ENCODE data around the gene FMO3. TPM values are rescaled to one million over a fixed set of nuclear protein-coding genes. Genes with fewer than 3 reads are reported as not detected.

Gene FMO3
- total RNA-seq, 1 experiment from 2014 or later: not detected

DNA sequence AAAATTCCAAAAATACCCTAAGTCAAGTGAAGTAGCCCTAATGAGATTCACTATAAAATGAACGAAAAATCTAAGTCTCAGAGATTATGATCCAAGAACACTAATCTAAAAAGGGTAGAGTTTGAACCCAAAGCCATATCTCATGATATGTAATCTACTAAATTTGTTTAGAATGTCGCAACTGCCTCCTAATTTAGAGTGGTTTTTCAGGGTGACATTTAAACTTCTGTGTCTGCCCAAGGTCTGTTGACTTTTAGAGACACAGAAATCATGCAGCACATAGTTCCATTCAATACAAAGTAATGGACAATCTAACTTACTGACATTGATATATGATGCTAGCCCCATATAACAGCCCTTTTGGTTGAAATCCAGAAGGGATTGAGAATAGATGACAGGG lies 28.9 kb downstream of the FMO3 start:
- no peaks in the 10 kb centered on the region for H3K27me3 ChIP-seq (ENCODE audit: insufficient read depth, low read depth)
- H3K4me3 ChIP-seq: no peak overlapping the region
- no peak overlapping the region for H2AFZ ChIP-seq
- H3F3A ChIP-seq (ENCODE audit: insufficient read depth, low read depth): no peaks in the 10 kb centered on the region
- POLR2A ChIA-PET (ENCODE audit: unreplicated experiment): no interaction called here
- no peaks in the 10 kb centered on the region for H3K4me1 ChIP-seq (replicated peaks; ENCODE audit: insufficient read depth)
- no peak for DNase-seq
- intact Hi-C loops (cut with micrococcal nuclease; ENCODE audit: unreplicated experiment): no loop called here
- H3K4me2 ChIP-seq: no peak overlapping the region
- H3K9me3 ChIP-seq (ENCODE audit: insufficient read depth, low read depth): no peaks in the 10 kb centered on the region
- no peaks in the 10 kb centered on the region for H3K79me2 ChIP-seq (ENCODE audit: low read depth)
- H3K9me2 ChIP-seq (ENCODE audit: insufficient read depth): no peaks in the 10 kb centered on the region
- no peaks in the 10 kb centered on the region for H4K20me1 ChIP-seq (ENCODE audit: insufficient read depth)
- CTCF ChIA-PET: no interaction called here
- H3K27ac ChIP-seq: no peak overlapping the region
- no peaks in the 10 kb centered on the region for H3K36me3 ChIP-seq (ENCODE audit: low read depth)
- TF ChIP-seq, protein P1, sequence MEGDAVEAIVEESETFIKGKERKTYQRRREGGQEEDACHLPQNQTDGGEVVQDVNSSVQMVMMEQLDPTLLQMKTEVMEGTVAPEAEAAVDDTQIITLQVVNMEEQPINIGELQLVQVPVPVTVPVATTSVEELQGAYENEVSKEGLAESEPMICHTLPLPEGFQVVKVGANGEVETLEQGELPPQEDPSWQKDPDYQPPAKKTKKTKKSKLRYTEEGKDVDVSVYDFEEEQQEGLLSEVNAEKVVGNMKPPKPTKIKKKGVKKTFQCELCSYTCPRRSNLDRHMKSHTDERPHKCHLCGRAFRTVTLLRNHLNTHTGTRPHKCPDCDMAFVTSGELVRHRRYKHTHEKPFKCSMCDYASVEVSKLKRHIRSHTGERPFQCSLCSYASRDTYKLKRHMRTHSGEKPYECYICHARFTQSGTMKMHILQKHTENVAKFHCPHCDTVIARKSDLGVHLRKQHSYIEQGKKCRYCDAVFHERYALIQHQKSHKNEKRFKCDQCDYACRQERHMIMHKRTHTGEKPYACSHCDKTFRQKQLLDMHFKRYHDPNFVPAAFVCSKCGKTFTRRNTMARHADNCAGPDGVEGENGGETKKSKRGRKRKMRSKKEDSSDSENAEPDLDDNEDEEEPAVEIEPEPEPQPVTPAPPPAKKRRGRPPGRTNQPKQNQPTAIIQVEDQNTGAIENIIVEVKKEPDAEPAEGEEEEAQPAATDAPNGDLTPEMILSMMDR (conservative IDR thresholded peaks at IDR 0.05): no peak
- TF ChIP-seq EZH2 (IDR thresholded peaks at IDR 0.05; ENCODE audit: low read depth): no peak
- no TSS peak for BruUV-seq (replicated peaks)

DNA sequence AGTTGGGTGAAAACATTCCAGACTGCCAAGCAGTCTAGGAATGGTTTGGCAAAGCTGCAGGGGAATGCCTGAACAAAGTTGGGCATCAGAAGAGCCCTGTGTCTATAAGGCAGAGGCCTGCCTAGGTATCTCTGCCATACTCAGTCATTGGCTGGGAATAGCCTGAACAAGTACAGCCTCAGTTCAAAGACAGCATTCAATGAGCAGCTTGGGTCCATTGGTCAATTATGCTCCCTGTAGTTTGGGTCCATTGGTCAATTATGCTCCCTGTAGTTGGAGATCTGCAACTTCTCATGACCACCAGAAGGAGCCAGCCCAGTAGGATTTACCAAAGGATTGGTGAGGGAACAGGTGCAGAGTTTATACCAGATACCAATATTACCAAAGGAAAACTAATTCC lies 31.6 kb downstream of the FMO3 start:
- H3K4me3 ChIP-seq: no peak overlapping the region
- no peaks in the 10 kb centered on the region for H4K20me1 ChIP-seq (ENCODE audit: insufficient read depth)
- H3K79me2 ChIP-seq (ENCODE audit: low read depth): no peaks in the 10 kb centered on the region
- H3K27ac ChIP-seq: no peak overlapping the region
- POLR2A ChIA-PET (ENCODE audit: unreplicated experiment): no interaction called here
- no peaks in the 10 kb centered on the region for H3K27me3 ChIP-seq (ENCODE audit: insufficient read depth, low read depth)
- H3K9me3 ChIP-seq (ENCODE audit: insufficient read depth, low read depth): no peaks in the 10 kb centered on the region
- no TSS peak for BruUV-seq (replicated peaks)
- H3K4me1 ChIP-seq (replicated peaks; ENCODE audit: insufficient read depth): no peaks in the 10 kb centered on the region
- no peak for DNase-seq
- H3F3A ChIP-seq (ENCODE audit: insufficient read depth, low read depth): no peaks in the 10 kb centered on the region
- no peak overlapping the region for H2AFZ ChIP-seq
- H3K36me3 ChIP-seq (ENCODE audit: low read depth): no peaks in the 10 kb centered on the region
- H3K4me2 ChIP-seq: no peak overlapping the region
- CTCF ChIA-PET: no interaction called here
- no peak for TF ChIP-seq EZH2 (IDR thresholded peaks at IDR 0.05; ENCODE audit: low read depth)
- TF ChIP-seq, protein P1 (conservative IDR thresholded peaks at IDR 0.05): no peak
- H3K9me2 ChIP-seq (ENCODE audit: insufficient read depth): no peaks in the 10 kb centered on the region
- intact Hi-C loops (cut with micrococcal nuclease; ENCODE audit: unreplicated experiment): no loop called here

DNA sequence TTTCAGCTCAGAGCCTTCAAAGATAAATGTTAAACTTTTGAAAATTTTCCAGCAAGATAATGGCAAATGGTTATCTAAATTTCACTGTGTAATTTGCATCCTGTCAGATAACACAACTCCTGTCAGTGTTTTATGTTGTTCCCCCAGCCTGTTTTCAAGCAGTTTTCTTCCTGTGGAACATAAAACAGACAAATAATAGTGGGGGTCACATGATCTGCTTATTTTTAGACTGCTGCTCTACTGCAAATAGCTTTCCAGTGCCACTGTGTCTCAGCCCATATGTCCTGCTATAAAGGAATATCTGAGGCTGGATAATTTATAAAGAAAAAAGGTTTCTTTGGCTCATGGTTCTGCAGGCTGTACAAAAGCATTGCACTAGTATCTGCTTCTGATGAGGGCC lies 32.2 kb downstream of the FMO3 start:
- no peaks in the 10 kb centered on the region for H3K9me3 ChIP-seq (ENCODE audit: insufficient read depth, low read depth)
- no peak overlapping the region for H2AFZ ChIP-seq
- intact Hi-C loops (cut with micrococcal nuclease; ENCODE audit: unreplicated experiment): no loop called here
- TF ChIP-seq, protein P1 (conservative IDR thresholded peaks at IDR 0.05): no peak
- no peak for TF ChIP-seq EZH2 (IDR thresholded peaks at IDR 0.05; ENCODE audit: low read depth)
- ChIA-PET CTCF (no interaction called here), POLR2A (ENCODE audit: unreplicated experiment) (no interaction called here)
- H3K4me3 ChIP-seq: no peak overlapping the region
- H3K4me1 ChIP-seq (replicated peaks; ENCODE audit: insufficient read depth): no peaks in the 10 kb centered on the region
- no peak overlapping the region for H3K4me2 ChIP-seq
- H3K36me3 ChIP-seq (ENCODE audit: low read depth): no peaks in the 10 kb centered on the region
- H3K27me3 ChIP-seq (ENCODE audit: insufficient read depth, low read depth): no peaks in the 10 kb centered on the region
- no peak for DNase-seq
- H3F3A ChIP-seq (ENCODE audit: insufficient read depth, low read depth): no peaks in the 10 kb centered on the region
- no peak overlapping the region for H3K27ac ChIP-seq
- no peaks in the 10 kb centered on the region for H3K9me2 ChIP-seq (ENCODE audit: insufficient read depth)
- no peaks in the 10 kb centered on the region for H3K79me2 ChIP-seq (ENCODE audit: low read depth)
- H4K20me1 ChIP-seq (ENCODE audit: insufficient read depth): no peaks in the 10 kb centered on the region
- no TSS peak for BruUV-seq (replicated peaks)
